Measurements from ENCODE around the gene ATP5F1D. TPM values are rescaled to one million over a fixed set of nuclear protein-coding genes. Genes with fewer than 3 reads are reported as not detected.

Gene ATP5F1D
- total RNA-seq, 1 donor from 2014 or later: 140 TPM

- peaks cover 9% of the 10 kb centered on the region for H3K36me3 Mint-ChIP-seq (ENCODE audit: low read depth)
- peak overlapping the region; percentile 86 for H3K4me3 Mint-ChIP-seq
- H3K9me3 Mint-ChIP-seq: no peaks in the 10 kb centered on the region
- no peak for DNase-seq (ENCODE audit: low read depth, low spot score)
- H3K27ac Mint-ChIP-seq (ENCODE audit: unreplicated experiment): no peak overlapping the region
- no peak for TF ChIP-seq CTCF (conservative IDR thresholded peaks at IDR 0.05)
- H3K4me1 Mint-ChIP-seq: peaks cover 37% of the 10 kb centered on the region
- peaks cover 25% of the 10 kb centered on the region for H3K27me3 Mint-ChIP-seq (ENCODE audit: low read depth)
Observed at GRCh38 chr19:1256646-1257474, 15.3 kb downstream of the ATP5F1D start.

- TF ChIP-seq CTCF (conservative IDR thresholded peaks at IDR 0.05): no peak
Observed at GRCh38 chr19:1257475-1258162, 16.1 kb downstream of the ATP5F1D start.

GRCh38 chr19:1258163-1258492 lies 16.6 kb downstream of the ATP5F1D start:
- peaks cover 9% of the 10 kb centered on the region for H3K36me3 Mint-ChIP-seq (ENCODE audit: low read depth)

More at GRCh38 chr19:1257475-1258162, 16.1 kb downstream of the ATP5F1D start:
- H3K9me3 Mint-ChIP-seq: no peaks in the 10 kb centered on the region
- H3K27me3 Mint-ChIP-seq (ENCODE audit: low read depth): peaks cover 26% of the 10 kb centered on the region
- no peak overlapping the region for H3K27ac Mint-ChIP-seq (ENCODE audit: unreplicated experiment)
- H3K4me1 Mint-ChIP-seq: peaks cover 43% of the 10 kb centered on the region
- peak overlapping the region; percentile 86 for H3K4me3 Mint-ChIP-seq
- DNase-seq (ENCODE audit: low read depth, low spot score): no peak
- peaks cover 9% of the 10 kb centered on the region for H3K36me3 Mint-ChIP-seq (ENCODE audit: low read depth)

GRCh38 chr19:1258707-1259205 lies 17.2 kb downstream of the ATP5F1D start:
- no peak overlapping the region for H3K27ac Mint-ChIP-seq (ENCODE audit: unreplicated experiment)
- H3K36me3 Mint-ChIP-seq (ENCODE audit: low read depth): peaks cover 9% of the 10 kb centered on the region
- peak overlapping the region; percentile 86 for H3K4me3 Mint-ChIP-seq
- no peak for DNase-seq (ENCODE audit: low read depth, low spot score)
- peaks cover 51% of the 10 kb centered on the region for H3K4me1 Mint-ChIP-seq
- no peaks in the 10 kb centered on the region for H3K9me3 Mint-ChIP-seq
- TF ChIP-seq CTCF (conservative IDR thresholded peaks at IDR 0.05): no peak
- peaks cover 30% of the 10 kb centered on the region for H3K27me3 Mint-ChIP-seq (ENCODE audit: low read depth)

More at GRCh38 chr19:1258163-1258492, 16.6 kb downstream of the ATP5F1D start:
- no peak for DNase-seq (ENCODE audit: low read depth, low spot score)
- Mint-ChIP-seq H3K27ac (ENCODE audit: unreplicated experiment) (no peak overlapping the region), H3K9me3 (no peaks in the 10 kb centered on the region), H3K27me3 (ENCODE audit: low read depth) (peaks cover 27% of the 10 kb centered on the region), H3K4me1 (peaks cover 47% of the 10 kb centered on the region), H3K4me3 (peak overlapping the region; percentile 86)
- TF ChIP-seq CTCF (conservative IDR thresholded peaks at IDR 0.05): no peak

- no peak for DNase-seq (ENCODE audit: low read depth, low spot score)
- H3K4me1 Mint-ChIP-seq: peaks cover 55% of the 10 kb centered on the region
- H3K27me3 Mint-ChIP-seq (ENCODE audit: low read depth): peaks cover 30% of the 10 kb centered on the region
- no peaks in the 10 kb centered on the region for H3K9me3 Mint-ChIP-seq
- H3K27ac Mint-ChIP-seq (ENCODE audit: unreplicated experiment): peak overlapping the region; percentile 71
- H3K4me3 Mint-ChIP-seq: peak overlapping the region; percentile 86
- H3K36me3 Mint-ChIP-seq (ENCODE audit: low read depth): peaks cover 9% of the 10 kb centered on the region
- no peak for TF ChIP-seq CTCF (conservative IDR thresholded peaks at IDR 0.05)
Observed at GRCh38 chr19:1259206-1259875, 17.8 kb downstream of the ATP5F1D start.

Data from neural crest cell (in vitro differentiated cells).